WTC11 (cell line): ENCODE data around the gene CTAG1A.
"Not testable (repeated sequence)": the region's sequence is repeated elsewhere in the genome, so short reads cannot be mapped to it uniquely, and the experiment has no call there.

Experiments
- TEAD4 ChIP-seq: sonication (generic); formaldehyde crosslinking; IDR thresholded peaks from 2 replicates; pipeline ENCODE4 v1.8.0; 2022; ENCODE audit warnings: mild to moderate bottlenecking, missing genetic modification reagents
- USF1 ChIP-seq: sonication (generic); formaldehyde crosslinking; IDR thresholded peaks from 2 replicates; pipeline ENCODE4 v1.8.0; 2022; ENCODE audit warnings: mild to moderate bottlenecking, missing genetic modification reagents

GRCh38 chrX:154558896-154559295 is 26.0 kb upstream of the CTAG1A start:
- not testable (repeated sequence) for TF ChIP-seq USF1, TEAD4 (CRISPR knock-in tag)
